Measurements from ENCODE around the gene RASA4B.
"Not testable (repeated sequence)": the region's sequence is repeated elsewhere in the genome, so short reads cannot be mapped to it uniquely, and the experiment has no call there.

Gene RASA4B

GRCh38 chr7:102517550-102518147 is at the start of gene RASA4B:
TSS of gene RASA4B (minus strand) at chr7:102517777. CDS start at chr7:102517710, 67 bp downstream.
- not testable (repeated sequence) for H3K4me3 ChIP-seq (ENCODE audit: low read depth, low read length); DNase-seq (ENCODE audit: low read depth)

GRCh38 chr7:102550808-102551422 is 33.3 kb upstream of the RASA4B start, which contains the start of gene SPDYE2:
TSS of gene SPDYE2 (plus strand) at chr7:102551226. CDS start at chr7:102553256, 2,030 bp downstream.
- H3K4me3 ChIP-seq (ENCODE audit: low read depth, low read length); DNase-seq (ENCODE audit: low read depth): not testable (repeated sequence)

- not testable (repeated sequence) for DNase-seq (ENCODE audit: low read depth); H3K4me3 ChIP-seq (ENCODE audit: low read depth, low read length)
These were observed 28.8 kb upstream of the RASA4B start for GRCh38 chr7:102546353-102546752.

DNA sequence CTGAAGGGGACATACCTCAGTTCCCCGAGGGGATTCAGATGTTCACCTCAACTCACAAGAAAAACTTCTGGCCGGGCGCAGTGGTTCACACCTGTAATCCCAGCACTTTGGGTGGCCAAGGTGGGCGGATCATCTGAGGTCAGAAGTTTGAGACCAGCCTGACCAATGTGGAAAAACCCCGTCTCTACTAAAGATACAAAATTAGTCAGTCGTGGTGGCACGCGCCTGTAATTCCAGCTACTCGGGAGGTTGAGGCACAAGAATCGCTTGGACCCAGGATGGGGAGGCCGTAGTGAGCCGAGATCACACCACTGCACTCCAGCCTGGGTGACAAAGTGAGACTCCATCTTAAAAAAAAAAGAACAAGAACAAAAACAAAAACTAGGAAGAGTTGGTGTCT is 27.7 kb upstream of the RASA4B start:
- H3K4me3 ChIP-seq (ENCODE audit: low read depth, low read length); DNase-seq (ENCODE audit: low read depth): not testable (repeated sequence)

- H3K4me3 ChIP-seq (ENCODE audit: low read depth, low read length); DNase-seq (ENCODE audit: low read depth): not testable (repeated sequence)
These were observed 26.8 kb upstream of the RASA4B start for GRCh38 chr7:102544372-102544771.

- H3K4me3 ChIP-seq (ENCODE audit: low read depth, low read length); DNase-seq (ENCODE audit: low read depth): not testable (repeated sequence)
These were observed 26.0 kb upstream of the RASA4B start, which contains the start of gene UPK3BL2 for GRCh38 chr7:102543596-102543995. TSS of gene UPK3BL2 (minus strand) at chr7:102543696. CDS start at chr7:102543636, 60 bp downstream.

DNA sequence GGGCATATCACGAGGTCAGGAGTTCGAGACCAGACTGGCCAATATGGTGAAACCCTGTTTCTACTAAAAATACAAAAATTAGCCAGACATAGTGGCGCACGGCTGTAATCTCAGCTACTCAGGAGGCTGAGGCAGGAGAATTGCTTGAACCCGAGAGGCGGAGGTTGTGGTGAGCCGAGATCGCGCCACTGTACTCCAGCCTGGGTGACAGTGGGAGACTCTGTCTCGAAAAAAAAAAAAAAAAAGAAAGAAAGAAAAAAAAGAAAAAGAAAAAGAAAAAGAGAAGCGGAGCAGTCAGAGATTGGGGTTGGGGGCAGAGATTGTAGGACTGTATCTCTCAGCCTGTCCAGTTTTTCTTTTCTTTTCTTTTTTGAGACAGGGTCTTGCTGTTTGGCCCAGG is 25.2 kb upstream of the RASA4B start:
- not testable (repeated sequence) for DNase-seq (ENCODE audit: low read depth); H3K4me3 ChIP-seq (ENCODE audit: low read depth, low read length)

DNA sequence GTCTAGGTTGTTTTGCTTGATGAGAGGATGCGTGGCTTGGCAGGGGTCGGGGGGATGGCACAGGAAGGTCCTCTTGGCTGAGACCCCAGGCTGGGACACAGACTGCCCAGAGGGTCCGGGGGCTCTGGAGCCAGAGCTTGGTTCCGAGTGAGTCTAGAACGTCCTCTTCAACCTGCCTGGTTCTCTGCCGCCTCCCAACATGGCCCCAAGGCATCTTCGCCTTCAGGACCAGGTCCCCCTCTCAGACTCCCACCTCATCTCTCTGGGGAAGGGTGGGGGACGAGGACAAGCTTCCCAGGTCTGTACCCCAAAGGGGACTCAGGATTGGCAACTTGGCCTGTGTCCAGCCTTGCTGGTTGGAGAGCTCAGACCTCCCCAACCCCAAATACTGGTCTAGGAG is 24.5 kb upstream of the RASA4B start:
- not testable (repeated sequence) for H3K4me3 ChIP-seq (ENCODE audit: low read depth, low read length); DNase-seq (ENCODE audit: low read depth)

- DNase-seq (ENCODE audit: low read depth); H3K4me3 ChIP-seq (ENCODE audit: low read depth, low read length): not testable (repeated sequence)
These were observed 23.0 kb upstream of the RASA4B start for GRCh38 chr7:102540604-102541003.

DNA sequence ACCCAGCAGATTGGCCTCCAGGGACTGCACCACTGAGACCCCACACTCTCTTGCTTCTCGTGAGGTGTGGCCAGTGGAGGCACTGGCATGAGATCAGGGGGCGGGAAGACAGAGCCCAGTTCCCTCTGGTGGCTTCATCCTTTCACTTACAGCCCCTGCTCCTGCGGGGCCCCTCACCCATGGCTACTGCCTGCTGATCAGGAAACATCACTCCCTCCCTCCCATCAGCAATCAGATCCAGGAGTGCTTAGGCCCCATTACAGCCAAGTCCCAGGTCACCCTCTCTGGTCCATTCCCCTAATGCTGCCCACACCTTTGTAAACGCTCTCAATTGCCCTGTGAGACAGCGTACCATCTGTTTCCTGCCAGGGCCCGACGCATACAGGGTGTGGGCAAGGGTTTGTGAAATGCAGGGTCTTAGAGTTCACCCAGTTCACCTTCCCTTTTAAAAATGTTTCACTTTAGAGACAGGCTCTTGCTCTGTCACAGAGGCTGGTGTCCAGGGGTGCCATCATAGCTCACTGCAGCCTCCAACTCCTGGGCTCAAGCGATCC is 17.6 kb upstream of the RASA4B start:
- H3K4me3 ChIP-seq (ENCODE audit: low read depth, low read length); DNase-seq (ENCODE audit: low read depth): not testable (repeated sequence)

DNA sequence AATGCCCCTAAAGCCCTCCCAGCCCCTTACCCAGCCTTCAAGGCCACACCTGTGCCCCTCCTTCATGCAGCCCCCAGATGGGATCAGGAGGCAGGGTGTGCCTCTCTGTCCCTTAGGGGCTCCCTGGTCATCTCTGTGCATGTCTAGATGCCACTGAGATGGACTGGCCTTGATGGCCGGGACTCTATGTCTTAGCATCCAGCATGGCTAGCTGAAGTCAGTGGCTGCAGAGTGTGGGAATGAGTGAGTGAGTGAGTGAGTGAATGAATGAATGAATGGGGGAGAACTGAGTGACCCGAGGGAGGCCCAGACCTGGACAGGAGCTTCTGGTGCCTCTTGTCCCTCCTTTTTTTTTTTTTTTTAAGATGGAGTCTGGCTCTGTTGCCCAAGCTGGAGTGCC is 14.6 kb upstream of the RASA4B start:
- not testable (repeated sequence) for DNase-seq (ENCODE audit: low read depth); H3K4me3 ChIP-seq (ENCODE audit: low read depth, low read length)

DNA sequence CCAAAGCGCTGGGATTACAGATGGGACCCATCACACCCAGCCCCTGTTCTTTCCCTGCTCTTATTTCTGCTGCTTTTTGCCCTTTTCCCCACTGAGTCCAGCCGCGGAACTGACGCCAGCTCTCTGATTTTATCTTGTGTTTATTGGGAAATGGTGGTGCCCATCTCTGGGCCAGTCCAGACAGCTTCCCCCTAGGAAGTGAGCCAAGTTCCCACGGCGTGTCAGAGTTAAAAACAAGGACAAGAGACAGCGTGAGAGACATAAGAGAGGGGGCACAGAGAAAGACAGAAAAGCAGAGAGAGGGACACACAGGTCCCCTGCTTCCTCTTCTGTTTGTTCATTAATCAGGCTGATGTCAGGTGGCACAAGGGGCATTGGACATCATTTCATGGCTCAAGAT is 14.0 kb upstream of the RASA4B start:
- not testable (repeated sequence) for DNase-seq (ENCODE audit: low read depth); H3K4me3 ChIP-seq (ENCODE audit: low read depth, low read length)

DNA sequence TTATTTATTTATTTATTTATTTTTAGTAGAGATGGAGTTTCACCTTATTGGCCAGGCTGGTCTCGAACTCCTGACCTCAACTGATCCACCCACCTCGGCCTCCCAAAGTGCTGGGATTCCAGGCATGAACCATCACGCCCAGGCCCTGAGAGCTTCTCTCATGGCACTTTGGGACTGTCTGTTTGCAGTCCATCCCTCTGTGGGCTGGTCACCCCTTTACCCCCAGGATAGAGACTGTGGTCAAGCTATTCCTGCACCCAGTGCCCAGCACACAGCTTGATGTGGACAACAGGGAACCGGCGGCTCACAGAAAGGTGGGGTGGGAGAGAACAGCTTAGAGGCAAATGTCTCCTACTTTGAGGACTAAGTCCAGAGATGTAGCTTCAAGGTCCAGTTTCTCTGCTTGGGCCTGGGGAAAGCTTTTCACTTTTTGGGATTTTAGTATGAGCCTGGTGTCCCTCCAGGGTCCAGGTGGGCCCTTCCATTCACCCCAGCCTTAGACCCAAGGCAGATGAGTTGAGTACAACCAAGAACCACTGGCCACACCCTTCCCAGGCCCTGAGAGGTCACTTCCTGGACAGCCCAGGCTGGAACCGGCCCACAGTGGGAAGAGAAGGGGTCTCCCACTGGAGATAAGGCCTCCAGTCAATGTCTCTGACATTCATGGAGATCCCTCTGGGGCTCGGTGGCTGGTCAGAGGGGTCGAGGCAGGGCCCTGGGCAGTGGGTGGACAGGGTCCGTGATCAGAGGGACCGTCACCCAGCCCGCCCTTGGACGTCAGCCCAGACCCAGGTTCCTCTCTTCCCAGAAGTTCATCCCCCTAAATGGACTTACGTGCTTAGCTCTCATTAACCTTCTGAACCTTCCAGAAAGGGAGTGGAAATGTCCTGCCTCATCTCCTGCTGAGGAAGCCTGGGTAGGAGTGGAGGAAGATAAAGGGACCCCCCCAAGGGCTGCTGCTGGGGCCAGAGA is 10.5 kb upstream of the RASA4B start:
- not testable (repeated sequence) for H3K4me3 ChIP-seq (ENCODE audit: low read depth, low read length); DNase-seq (ENCODE audit: low read depth)

DNA sequence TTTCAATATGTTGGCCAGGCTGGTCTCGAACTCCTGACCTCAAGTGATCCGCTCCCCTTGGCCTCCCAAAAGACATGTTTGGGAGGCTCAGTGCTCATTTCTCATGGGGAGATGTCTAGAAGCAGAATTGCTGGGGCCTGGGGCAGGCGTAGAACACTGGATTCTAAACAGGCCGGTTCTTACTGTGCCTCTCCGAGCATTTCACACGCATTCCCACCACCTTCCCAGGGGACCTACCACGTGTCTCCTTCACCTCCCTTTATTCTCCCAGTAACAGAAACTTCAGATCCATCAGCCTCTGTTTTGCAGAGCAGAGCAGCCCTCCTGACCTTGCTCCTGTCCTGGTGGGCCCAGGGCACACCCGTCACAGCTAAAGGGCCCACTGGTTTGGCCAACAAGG is 9.6 kb upstream of the RASA4B start:
- not testable (repeated sequence) for H3K4me3 ChIP-seq (ENCODE audit: low read depth, low read length); DNase-seq (ENCODE audit: low read depth)

DNA sequence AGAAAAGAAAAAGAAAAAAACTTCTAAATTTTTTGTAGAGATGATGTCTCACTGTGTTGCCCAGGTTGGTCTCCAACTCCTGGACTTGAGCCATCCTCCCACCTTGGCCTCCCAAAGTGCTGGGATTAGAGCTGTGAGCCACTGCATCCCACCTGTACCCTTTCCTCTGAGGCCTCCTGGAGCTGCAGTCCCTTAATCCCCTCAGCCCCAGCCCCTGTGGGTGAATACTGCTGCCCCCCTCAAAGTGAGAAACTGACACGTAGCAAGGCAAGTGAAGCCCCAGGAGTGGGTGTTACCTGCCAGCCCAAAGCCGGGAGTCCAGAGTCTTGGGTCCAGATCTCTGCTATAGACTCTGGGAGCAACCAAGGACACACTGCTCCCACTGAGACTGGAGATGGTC is 7.2 kb upstream of the RASA4B start:
- H3K4me3 ChIP-seq (ENCODE audit: low read depth, low read length); DNase-seq (ENCODE audit: low read depth): not testable (repeated sequence)

- not testable (repeated sequence) for H3K4me3 ChIP-seq (ENCODE audit: low read depth, low read length); DNase-seq (ENCODE audit: low read depth)
These were observed 3.2 kb upstream of the RASA4B start for GRCh38 chr7:102520797-102521196.

DNA sequence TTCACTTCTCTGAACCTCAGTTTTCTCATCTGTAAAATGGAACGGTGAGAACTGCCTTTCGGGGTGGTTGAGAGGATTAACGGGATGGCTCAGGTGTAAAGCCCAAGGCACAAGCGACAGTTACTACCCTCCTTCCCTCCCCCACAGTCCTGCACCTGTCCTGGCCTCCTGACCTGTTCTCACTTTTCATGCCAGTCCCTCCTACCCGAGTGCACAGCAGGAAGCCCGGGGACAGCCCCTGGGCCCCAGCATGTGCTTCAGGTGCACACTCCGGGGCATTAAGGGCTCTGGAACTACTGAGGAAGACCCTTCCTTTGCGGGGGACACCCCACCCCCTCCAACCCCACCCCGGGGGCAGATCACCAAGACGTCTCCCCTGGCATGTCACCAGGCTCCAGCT is 626 bp downstream of the RASA4B start:
- DNase-seq (ENCODE audit: low read depth); H3K4me3 ChIP-seq (ENCODE audit: low read depth, low read length): not testable (repeated sequence)

DNA sequence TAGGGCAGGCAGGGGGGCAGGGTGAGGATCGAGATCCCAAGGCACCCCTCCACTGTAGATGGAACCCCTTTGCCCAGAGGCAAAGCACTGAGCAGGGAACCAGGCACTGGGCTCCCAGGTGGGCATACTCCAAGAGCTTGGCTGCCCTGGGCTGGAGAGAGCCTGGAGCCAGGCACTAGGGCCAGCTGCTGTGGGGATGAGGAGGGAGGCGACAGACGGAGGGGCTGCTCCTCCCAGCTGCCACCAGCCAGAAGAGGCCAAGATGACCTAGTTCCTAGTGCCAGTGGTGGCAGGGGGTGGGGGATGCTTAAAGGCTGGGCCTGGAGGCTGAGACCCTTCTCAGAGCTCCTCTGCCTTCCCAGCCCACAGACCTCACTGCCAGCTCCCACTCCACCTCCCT is 1.7 kb downstream of the RASA4B start:
- not testable (repeated sequence) for DNase-seq (ENCODE audit: low read depth); H3K4me3 ChIP-seq (ENCODE audit: low read depth, low read length)

Data from choroid plexus epithelial cell (primary cell).